ENCODE results near the gene TREH. TPM values are rescaled to one million over a fixed set of nuclear protein-coding genes. Genes with fewer than 3 reads are reported as not detected.

TREH gene
- polyA plus RNA-seq, 1 donor from 2014 or later: 0.12 TPM

- no peak overlapping the region for H3K4me3 ChIP-seq (ENCODE audit: low read length)
- no peaks in the 10 kb centered on the region for H3F3A ChIP-seq (ENCODE audit: insufficient read depth, low read length, poor library complexity, severe bottlenecking)
- no peak for TF ChIP-seq SMC3 (conservative IDR thresholded peaks at IDR 0.05; ENCODE audit: poor library complexity)
- TF ChIP-seq EZH2 (IDR thresholded peaks at IDR 0.05; ENCODE audit: borderline replicate concordance, insufficient read depth, low read length, poor library complexity, severe bottlenecking): no peak
- TF ChIP-seq EP300 (conservative IDR thresholded peaks at IDR 0.05; ENCODE audit: poor library complexity, severe bottlenecking): no peak
- TF ChIP-seq MXI1 (conservative IDR thresholded peaks at IDR 0.05; ENCODE audit: poor library complexity, severe bottlenecking): no peak
- TF ChIP-seq POLR2AphosphoS5 (IDR thresholded peaks at IDR 0.05): no peak
- no peak for TF ChIP-seq REST (IDR thresholded peaks at IDR 0.05; ENCODE audit: borderline replicate concordance)
- TF ChIP-seq TAF1 (IDR thresholded peaks at IDR 0.05; ENCODE audit: low read depth): no peak
- TF ChIP-seq CTCF (IDR thresholded peaks at IDR 0.05; ENCODE audit: poor library complexity, severe bottlenecking): no peak
- no peak for TF ChIP-seq RAD21 (conservative IDR thresholded peaks at IDR 0.05)
- H3K27me3 ChIP-seq (ENCODE audit: insufficient read depth, low read depth, low read length): no peaks in the 10 kb centered on the region
- no peak overlapping the region for H3K4me2 ChIP-seq (ENCODE audit: low read length)
- no peak overlapping the region for H3K27ac ChIP-seq (ENCODE audit: low read length)
- H3K9ac ChIP-seq (ENCODE audit: low read length): no peak overlapping the region
- no peaks in the 10 kb centered on the region for H4K20me1 ChIP-seq (ENCODE audit: insufficient read depth)
- H3K36me3 ChIP-seq (ENCODE audit: insufficient read depth, low read length): no peaks in the 10 kb centered on the region
- H2AFZ ChIP-seq (ENCODE audit: low read depth, low read length): no peak overlapping the region
- H3K79me2 ChIP-seq (replicated peaks; ENCODE audit: insufficient read depth, low read length): no peaks in the 10 kb centered on the region
- no peaks in the 10 kb centered on the region for H3K9me2 ChIP-seq (ENCODE audit: insufficient read depth, low read length)
- no peaks in the 10 kb centered on the region for H3K9me3 ChIP-seq (ENCODE audit: low read length)
Measured at GRCh38 chr11:118694185-118694584, 14.7 kb upstream of the TREH start.

GRCh38 chr11:118691926-118692830 lies 12.7 kb upstream of the TREH start:
- H2AFZ ChIP-seq (ENCODE audit: low read depth, low read length): no peak overlapping the region
- no peak for TF ChIP-seq MXI1 (conservative IDR thresholded peaks at IDR 0.05; ENCODE audit: poor library complexity, severe bottlenecking)
- TF ChIP-seq RAD21 (conservative IDR thresholded peaks at IDR 0.05): no peak
- TF ChIP-seq SMC3 (conservative IDR thresholded peaks at IDR 0.05; ENCODE audit: poor library complexity): no peak
- no peak for TF ChIP-seq EZH2 (IDR thresholded peaks at IDR 0.05; ENCODE audit: borderline replicate concordance, insufficient read depth, low read length, poor library complexity, severe bottlenecking)
- TF ChIP-seq EP300 (conservative IDR thresholded peaks at IDR 0.05; ENCODE audit: poor library complexity, severe bottlenecking): no peak
- no peak for TF ChIP-seq REST (IDR thresholded peaks at IDR 0.05; ENCODE audit: borderline replicate concordance)
- no peak for TF ChIP-seq CTCF (IDR thresholded peaks at IDR 0.05; ENCODE audit: poor library complexity, severe bottlenecking)
- TF ChIP-seq POLR2AphosphoS5 (IDR thresholded peaks at IDR 0.05): no peak
- TF ChIP-seq TAF1 (IDR thresholded peaks at IDR 0.05; ENCODE audit: low read depth): no peak

More at GRCh38 chr11:118691926-118692830, 12.7 kb upstream of the TREH start:
- no peaks in the 10 kb centered on the region for H3K9me2 ChIP-seq (ENCODE audit: insufficient read depth, low read length)
- H3K4me2 ChIP-seq (ENCODE audit: low read length): no peak overlapping the region
- no peak overlapping the region for H3K9ac ChIP-seq (ENCODE audit: low read length)
- H3F3A ChIP-seq (ENCODE audit: insufficient read depth, low read length, poor library complexity, severe bottlenecking): no peaks in the 10 kb centered on the region
- H3K27ac ChIP-seq (ENCODE audit: low read length): no peak overlapping the region
- no peaks in the 10 kb centered on the region for H4K20me1 ChIP-seq (ENCODE audit: insufficient read depth)
- no peak overlapping the region for H3K4me3 ChIP-seq (ENCODE audit: low read length)
- H3K27me3 ChIP-seq (ENCODE audit: insufficient read depth, low read depth, low read length): no peaks in the 10 kb centered on the region
- no peaks in the 10 kb centered on the region for H3K36me3 ChIP-seq (ENCODE audit: insufficient read depth, low read length)
- no peaks in the 10 kb centered on the region for H3K9me3 ChIP-seq (ENCODE audit: low read length)
- no peaks in the 10 kb centered on the region for H3K79me2 ChIP-seq (replicated peaks; ENCODE audit: insufficient read depth, low read length)
